Left lung (tissue), 10 donors: ENCODE results near the gene CMTM3. TPM values are rescaled to one million over a fixed set of nuclear protein-coding genes. Genes with fewer than 3 reads are reported as not detected.
A peak's percentile ranks its signal among the peaks of the same experiment; 100 is the strongest.

Experiments used
- ATAC-seq: fragments of 200-7000 bp; cut with Tn5 transposase; one replicate; pipeline ENCODE4 v1.9.1; 2020; ENCODE audit warnings: moderate library complexity
- DNase-seq, 4 donors: peaks; one replicate each; pipeline ENCODE4 v3.0.0-alpha.2; 2013 to 2020
- H3K27ac ChIP-seq, 2 donors: fragments of 200-600 bp; sonication (generic) in 1 of 2; one replicate each; pipeline versions ENCODE4 v1.5.0 to v1.8.0; 2020 to 2021
- H3K27me3 ChIP-seq, 2 donors: fragments of 200-600 bp; sonication (generic) in 1 of 2; one replicate each; pipeline versions ENCODE4 v1.5.0 to v1.8.0; 2020 to 2021
- H3K36me3 ChIP-seq, 2 donors: fragments of 200-600 bp; sonication (generic) in 1 of 2; one replicate each; pipeline versions ENCODE4 v1.5.0 to v1.8.0; 2020 to 2021
- H3K4me1 ChIP-seq, 2 donors: fragments of 200-600 bp; one replicate each; pipeline ENCODE4 v1.8.0; 2021
- H3K4me3 ChIP-seq, 2 donors: fragments of 200-600 bp; sonication (generic) in 1 of 2; one replicate each; pipeline versions ENCODE4 v1.5.0 to v1.8.0; 2020 to 2021; ENCODE audit warnings: mild to moderate bottlenecking in 1 of 2
- H3K9me3 ChIP-seq, 2 donors: fragments of 200-600 bp; sonication (generic) in 1 of 2; one replicate each; pipeline versions ENCODE4 v1.5.0 to v1.8.0; 2020 to 2021
- intact Hi-C, 2 donors: fragments of 100-400 bp; cut with DNase I; formaldehyde crosslinking; loops; one replicate each; pipeline versions ENCODE4 v1.11.2 to v1.14.2; 2022
- polyA plus RNA-seq, 6 donors: library from polyadenylated mRNA; unstranded; fragments of 120-200 nt; gene quantifications; one replicate each; pipeline ENCODE4 v1.2.1, GENCODE V29; 2013; ENCODE audit not compliant: insufficient read length in 6 of 6
- total RNA-seq, 2 donors: library from RNA; stranded (reverse); fragmentation: NEBNext Ultra II Directional; extraction: Animal tissue kit (Norgen Biotek cat#: 25700); gene quantifications; one replicate each; pipeline ENCODE4 v1.2.1, GENCODE V29; 2021
- TF ChIP-seq, protein P1 (sequence below), 2 donors: fragments of 200-600 bp; sonication (generic) in 1 of 2; IDR thresholded peaks; one replicate each; pipeline versions ENCODE4 v1.5.0 to v1.8.0; 2021; ENCODE audit warnings: antibody characterized with exemption in 2 of 2
- donor health status: DM: no; HTN: yes; CAD: no.
- donor health status: DM: no; HTN: no; CAD: no.

The CMTM3 gene
- total and polyA plus RNA-seq, 8 donors: 42.6 to 102 (median 82.9) TPM

DNA sequence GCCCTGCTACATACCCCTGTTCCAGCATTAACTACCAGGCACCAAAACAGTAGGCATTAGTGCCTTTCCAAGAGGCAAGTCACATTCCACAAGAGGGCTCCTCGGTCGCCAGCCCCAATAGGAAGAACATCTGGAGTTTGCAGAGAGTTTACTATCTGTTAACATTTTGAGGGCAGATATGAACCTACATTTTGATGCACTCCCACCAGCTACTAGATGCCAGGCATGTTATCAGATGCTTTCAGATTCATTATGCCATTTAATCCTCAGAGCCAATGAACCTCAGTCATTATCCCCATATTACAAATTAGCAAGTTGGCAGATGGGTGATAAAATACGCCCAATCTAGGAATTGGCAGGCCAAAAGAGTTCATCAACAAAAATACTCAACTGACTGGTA lies 29.4 kb upstream of the CMTM3 start:
- ATAC-seq: no peak
- no peaks in the 10 kb centered on the region for H3K9me3 ChIP-seq
- no peak overlapping the region for H3K27ac ChIP-seq
- peaks cover 0 to 9% of the 10 kb centered on the region in 2 donors for H3K36me3 ChIP-seq
- DNase-seq: no peak
- no peak overlapping the region for H3K4me3 ChIP-seq
- peaks cover 18 to 28% of the 10 kb centered on the region in 2 donors for H3K27me3 ChIP-seq
- peaks cover 5 to 16% of the 10 kb centered on the region in 2 donors for H3K4me1 ChIP-seq
- TF ChIP-seq, protein P1, sequence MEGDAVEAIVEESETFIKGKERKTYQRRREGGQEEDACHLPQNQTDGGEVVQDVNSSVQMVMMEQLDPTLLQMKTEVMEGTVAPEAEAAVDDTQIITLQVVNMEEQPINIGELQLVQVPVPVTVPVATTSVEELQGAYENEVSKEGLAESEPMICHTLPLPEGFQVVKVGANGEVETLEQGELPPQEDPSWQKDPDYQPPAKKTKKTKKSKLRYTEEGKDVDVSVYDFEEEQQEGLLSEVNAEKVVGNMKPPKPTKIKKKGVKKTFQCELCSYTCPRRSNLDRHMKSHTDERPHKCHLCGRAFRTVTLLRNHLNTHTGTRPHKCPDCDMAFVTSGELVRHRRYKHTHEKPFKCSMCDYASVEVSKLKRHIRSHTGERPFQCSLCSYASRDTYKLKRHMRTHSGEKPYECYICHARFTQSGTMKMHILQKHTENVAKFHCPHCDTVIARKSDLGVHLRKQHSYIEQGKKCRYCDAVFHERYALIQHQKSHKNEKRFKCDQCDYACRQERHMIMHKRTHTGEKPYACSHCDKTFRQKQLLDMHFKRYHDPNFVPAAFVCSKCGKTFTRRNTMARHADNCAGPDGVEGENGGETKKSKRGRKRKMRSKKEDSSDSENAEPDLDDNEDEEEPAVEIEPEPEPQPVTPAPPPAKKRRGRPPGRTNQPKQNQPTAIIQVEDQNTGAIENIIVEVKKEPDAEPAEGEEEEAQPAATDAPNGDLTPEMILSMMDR (IDR thresholded peaks at IDR 0.05): no peak
- intact Hi-C loops: no loop called here

DNA sequence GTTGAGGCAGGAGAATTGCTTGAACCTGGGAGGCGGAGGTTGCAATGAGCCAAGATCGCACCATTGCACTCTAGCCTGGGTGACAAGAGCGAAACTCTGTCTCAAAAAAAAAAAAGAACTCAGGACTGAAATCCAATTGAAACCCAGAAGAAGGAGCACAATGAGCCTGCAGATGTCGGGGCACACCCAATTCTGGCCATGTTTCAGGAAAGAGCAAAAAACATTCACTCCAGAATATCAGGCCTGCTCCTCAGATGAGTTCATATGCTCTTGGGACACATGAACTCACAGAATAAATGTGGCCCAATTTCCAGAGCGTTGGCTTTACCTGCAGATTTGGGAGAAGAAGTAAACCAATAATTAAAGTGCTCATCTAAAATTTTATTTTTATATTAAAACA lies 28.2 kb upstream of the CMTM3 start:
- peaks cover 0 to 8% of the 10 kb centered on the region in 2 donors for H3K36me3 ChIP-seq
- no peak overlapping the region for H3K27ac ChIP-seq
- H3K27me3 ChIP-seq: peaks cover 18 to 28% of the 10 kb centered on the region in 2 donors
- H3K9me3 ChIP-seq: no peaks in the 10 kb centered on the region
- DNase-seq (no peak), ATAC-seq (no peak)
- TF ChIP-seq, protein P1 (IDR thresholded peaks at IDR 0.05): no peak
- H3K4me3 ChIP-seq: no peak overlapping the region
- H3K4me1 ChIP-seq: peaks cover 5 to 15% of the 10 kb centered on the region in 2 donors
- intact Hi-C loops: no loop called here

DNA sequence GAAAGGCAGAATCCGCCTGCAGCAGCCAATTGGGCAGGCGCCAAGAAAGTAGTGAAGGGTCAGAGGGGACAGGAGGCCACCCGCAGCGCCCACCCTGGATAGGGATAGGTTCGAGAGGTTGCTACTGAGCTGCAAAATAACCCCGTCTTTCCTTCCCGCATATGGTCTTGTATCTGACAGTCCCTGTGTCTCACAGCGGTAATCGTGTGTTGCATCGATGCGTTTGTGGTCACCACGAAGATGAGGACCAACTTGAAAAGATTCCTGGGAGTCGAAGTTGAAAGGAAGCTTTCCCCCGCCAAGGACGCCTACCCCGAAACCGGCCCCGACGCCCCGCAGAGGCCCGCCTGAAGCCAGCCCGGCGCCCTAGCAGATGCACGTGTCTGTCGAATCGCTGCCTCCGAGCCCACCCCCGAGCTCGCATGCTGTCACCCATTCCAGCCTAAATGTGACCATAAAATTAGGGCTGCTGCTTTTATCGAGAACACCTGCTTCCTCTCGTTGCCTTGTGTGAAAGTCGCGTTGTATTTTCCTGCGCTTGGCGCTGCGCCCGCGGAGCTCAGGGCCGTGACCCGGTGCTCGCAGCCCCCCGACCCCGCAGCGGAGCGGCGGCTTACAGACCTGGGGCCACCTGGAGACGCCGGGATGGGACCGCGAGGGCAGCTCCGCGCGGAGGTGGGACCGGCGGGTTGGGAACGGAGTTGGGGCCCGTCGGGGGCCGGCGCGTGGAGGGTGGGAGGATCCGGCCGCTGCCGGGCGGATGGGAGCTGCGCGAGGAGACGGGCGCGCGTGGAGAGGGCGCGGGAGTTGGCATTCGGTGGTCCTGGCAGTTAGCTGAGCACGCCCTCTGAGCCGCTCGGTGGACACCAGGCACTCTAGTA lies 25.6 kb upstream of the CMTM3 start, which contains the start of gene CMTM2:
Gene CMTM2 (plus strand): TSS at position 813 of the 881 bp plus-strand sequence. CDS start 145 bp downstream, outside the sequence.
- H3K9me3 ChIP-seq: no peaks in the 10 kb centered on the region
- ATAC-seq: no peak
- peaks cover 5 to 15% of the 10 kb centered on the region in 2 donors for H3K4me1 ChIP-seq
- TF ChIP-seq, protein P1 (IDR thresholded peaks at IDR 0.05): no peak
- peak in 3 of 4 donors; percentile 24 to 79 (median 29) for DNase-seq
- H3K36me3 ChIP-seq: no peaks in the 10 kb centered on the region
- no peak within 1 kb of the TSS for H3K27ac ChIP-seq
- peak within 1 kb of the TSS in 1 of 2 donors; percentile 11 for H3K4me3 ChIP-seq
- intact Hi-C loops: no loop called here
- peaks cover 18 to 28% of the 10 kb centered on the region in 2 donors for H3K27me3 ChIP-seq

DNA sequence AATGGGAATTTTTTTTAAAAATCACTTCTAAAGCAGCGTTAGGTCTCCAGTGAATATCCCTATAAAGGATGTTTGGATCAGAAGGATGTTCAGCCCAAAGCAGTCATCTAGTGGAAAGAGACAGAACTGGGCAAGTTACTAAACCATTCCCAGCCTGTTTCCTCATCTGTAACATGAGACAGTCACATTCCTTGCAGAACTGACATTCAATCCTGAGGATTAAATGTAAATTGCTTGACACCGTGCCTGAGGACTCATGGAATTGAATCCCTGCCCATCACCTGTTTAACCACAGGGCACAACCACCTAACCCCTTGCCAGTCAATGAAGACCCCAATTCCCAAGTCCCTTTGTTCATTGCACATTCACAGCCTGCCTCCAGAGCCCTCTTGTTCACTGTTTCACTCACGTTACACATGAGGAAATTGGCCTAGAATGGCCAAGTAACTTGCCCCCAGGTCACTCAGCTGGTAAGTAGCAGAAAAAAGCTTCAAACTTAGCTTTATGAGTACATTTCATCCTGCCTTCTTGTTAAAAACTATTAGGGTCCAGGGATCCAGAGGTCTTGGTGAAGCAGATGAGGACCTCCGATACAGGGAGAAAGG lies 23.8 kb upstream of the CMTM3 start:
- Histone ChIP-seq H3K4me3 (no peak overlapping the region), H3K9me3 (no peaks in the 10 kb centered on the region), H3K4me1 (peaks cover 5 to 23% of the 10 kb centered on the region in 2 donors), H3K27me3 (peaks cover 18 to 28% of the 10 kb centered on the region in 2 donors), H3K27ac (no peak overlapping the region), H3K36me3 (no peaks in the 10 kb centered on the region)
- DNase-seq (no peak), ATAC-seq (peak; percentile 49)
- intact Hi-C loops: no loop called here
- TF ChIP-seq, protein P1 (IDR thresholded peaks at IDR 0.05): no peak
